ENCODE results near the gene DSPP.

The DSPP gene

GRCh38 chr4:87631668-87632067 lies 23.3 kb downstream of the DSPP start:
- no peak for DNase-seq (ENCODE audit: low spot score)

- DNase-seq (ENCODE audit: low spot score) = no peak
Observed at GRCh38 chr4:87632469-87632868, 24.1 kb downstream of the DSPP start.

DNA sequence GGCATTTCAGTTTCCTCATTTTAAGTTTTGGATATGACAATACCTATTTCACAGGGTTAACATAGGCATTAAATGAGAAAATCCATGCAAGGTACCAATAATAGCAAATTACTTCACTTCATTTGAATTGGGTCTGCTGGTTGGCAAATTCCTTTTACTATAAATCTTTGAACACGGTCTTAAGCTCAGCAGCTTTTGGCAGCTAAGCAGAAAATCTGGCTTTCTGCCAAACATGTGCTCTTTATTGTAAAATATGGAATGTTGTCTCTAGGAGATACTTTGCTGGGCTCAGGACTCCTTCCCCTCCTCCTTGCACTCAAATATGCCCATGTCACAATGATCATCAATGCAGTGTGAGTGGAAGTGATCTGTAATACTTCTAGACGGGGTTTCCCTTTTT lies 24.9 kb downstream of the DSPP start:
- peak; percentile 2 for DNase-seq (ENCODE audit: low spot score)

DNA sequence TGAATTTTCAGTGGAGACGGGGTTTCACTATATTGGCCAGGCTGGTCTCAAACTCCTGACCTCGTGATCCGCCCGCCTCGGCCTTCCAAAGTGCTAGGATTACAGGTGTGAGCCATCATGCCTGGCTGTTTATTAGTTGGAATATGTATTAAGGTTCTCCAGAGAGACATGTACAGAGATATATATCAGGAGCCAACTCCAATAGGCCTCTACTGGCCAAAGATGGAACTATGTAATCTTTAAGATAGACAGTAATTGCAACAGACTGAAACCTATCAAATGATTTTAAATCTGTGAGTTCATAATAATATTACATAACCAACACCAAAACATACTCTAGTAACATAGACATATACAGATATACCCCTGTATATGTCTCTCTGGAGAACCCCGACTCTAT lies 36.0 kb downstream of the DSPP start:
- DNase-seq (ENCODE audit: low spot score) = no peak

DNA sequence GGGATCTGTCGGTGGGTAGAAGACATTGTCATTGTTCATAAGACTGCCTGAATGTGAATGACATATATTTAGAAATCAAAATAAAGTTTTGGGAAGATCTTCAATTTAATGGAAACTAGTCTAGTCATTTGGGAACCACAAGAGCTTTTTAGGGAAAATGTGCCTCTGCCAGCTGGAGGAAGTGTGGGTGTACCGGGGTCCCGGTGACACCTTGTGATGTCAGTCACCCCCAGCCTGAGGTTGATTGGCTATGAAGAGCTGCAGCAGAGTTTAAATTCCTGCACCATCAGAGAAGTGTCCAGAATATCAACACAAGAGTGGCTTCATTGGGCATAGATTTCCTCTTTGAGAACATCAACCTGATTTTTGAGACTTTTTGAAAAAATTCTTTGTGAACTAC lies 41.7 kb downstream of the DSPP start, which contains the start of gene DMP1:
Gene DMP1 (plus strand): TSS at position 301 of the 400 bp plus-strand sequence. CDS start 6,213 bp downstream, outside the sequence.
- DNase-seq (ENCODE audit: low spot score) = no peak

GRCh38 chr4:87650938-87651337 lies 42.6 kb downstream of the DSPP start:
- no peak for DNase-seq (ENCODE audit: low spot score)

GRCh38 chr4:87651941-87652340 lies 43.6 kb downstream of the DSPP start:
- no peak for DNase-seq (ENCODE audit: low spot score)

DNA sequence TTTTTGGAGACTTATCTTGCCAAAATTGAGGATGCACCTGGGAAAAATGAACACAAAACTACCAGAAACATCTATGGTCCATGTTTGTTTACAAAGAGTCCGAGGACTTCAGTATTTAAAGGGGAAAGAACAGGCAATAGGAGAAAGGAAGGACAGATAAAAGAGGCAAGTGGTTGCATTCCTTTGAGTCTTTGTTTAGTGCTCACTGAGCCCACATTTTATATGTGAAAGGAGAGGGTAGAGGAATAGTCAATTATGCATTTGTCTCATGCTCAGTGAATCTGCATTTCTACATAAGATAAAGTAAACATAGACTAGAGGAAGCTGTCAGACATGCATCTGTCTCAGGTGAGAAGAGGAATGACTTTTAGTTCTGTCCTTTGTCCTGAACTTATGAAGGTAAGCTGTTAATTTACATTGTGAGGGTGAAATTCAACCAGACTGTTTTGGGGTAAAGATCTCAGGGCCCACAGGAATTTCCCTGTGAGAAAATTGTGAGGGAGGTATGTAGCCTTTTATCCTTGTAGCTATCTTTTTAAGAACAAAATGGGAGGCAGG lies 46.2 kb downstream of the DSPP start:
- no peak for DNase-seq (ENCODE audit: low spot score)

GRCh38 chr4:87657525-87657924 lies 49.2 kb downstream of the DSPP start:
- DNase-seq (ENCODE audit: low spot score) = no peak

DNA sequence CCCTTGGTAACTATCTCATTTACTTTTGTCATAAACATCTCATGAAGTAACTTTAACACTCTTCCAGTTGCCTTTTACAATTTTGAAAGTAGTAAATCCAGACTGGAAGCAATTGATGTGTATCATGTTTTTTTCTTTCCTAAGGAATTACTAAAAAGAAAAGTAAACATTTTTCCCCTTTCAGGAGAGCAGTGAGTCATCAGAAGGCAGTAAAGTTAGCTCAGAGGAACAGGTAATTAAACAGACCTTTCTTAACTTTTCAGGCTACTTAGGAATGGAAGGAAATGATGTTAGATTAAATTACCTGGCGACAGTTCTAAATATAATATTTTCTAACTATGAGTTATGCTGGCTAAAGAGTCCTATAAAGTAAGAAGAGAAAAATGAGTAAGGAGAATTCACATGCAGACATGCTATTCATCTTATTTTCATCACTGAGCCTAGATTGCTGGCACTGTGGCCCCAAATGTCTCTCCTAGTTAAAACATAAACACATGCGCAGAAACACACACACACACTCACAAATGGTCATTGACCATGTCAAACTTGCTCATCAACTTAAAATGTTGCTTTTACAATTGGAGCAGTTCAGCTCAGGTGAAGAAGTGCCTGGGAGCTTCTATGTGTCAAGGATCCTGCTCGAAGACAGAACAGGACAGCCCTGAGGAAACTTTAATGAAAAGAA lies 51.1 kb downstream of the DSPP start:
- no peak for DNase-seq (ENCODE audit: low spot score)

DNA sequence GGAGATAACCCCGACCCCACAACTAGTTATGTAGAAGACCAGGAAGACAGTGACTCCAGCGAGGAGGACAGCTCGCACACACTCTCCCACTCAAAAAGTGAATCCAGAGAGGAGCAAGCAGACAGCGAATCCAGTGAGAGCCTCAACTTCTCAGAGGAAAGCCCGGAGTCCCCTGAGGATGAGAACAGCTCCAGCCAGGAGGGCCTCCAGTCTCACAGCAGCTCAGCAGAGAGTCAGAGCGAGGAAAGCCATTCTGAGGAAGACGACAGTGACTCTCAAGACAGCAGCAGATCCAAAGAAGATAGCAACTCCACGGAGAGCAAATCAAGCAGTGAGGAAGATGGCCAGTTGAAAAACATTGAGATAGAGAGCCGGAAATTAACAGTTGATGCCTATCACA lies 54.5 kb downstream of the DSPP start:
- DNase-seq (ENCODE audit: low spot score) = no peak

Data from SK-N-DZ (cell line).